GM21528 (cell line): ENCODE data around the gene LYPD5.
"Not testable (repeated sequence)": the region's sequence is repeated elsewhere in the genome, so short reads cannot be mapped to it uniquely, and the experiment has no call there.

Experiments used
- ATAC-seq: cut with Tn5 transposase; IDR thresholded peaks from one replicate; pipeline ENCODE4 v1.9.1; 2021; ENCODE audit warnings: mild to moderate bottlenecking, moderate library complexity; ENCODE audit not compliant: unreplicated experiment, low FRiP score

Gene LYPD5

GRCh38 chr19:43806848-43807247, 4.6 kb upstream of the LYPD5 start:
- ATAC-seq = no peak

GRCh38 chr19:43806401-43806800, 4.2 kb upstream of the LYPD5 start:
- not testable (repeated sequence) for ATAC-seq

GRCh38 chr19:43804432-43804831, 2.2 kb upstream of the LYPD5 start:
- ATAC-seq = no peak

- no peak for ATAC-seq
Measured at GRCh38 chr19:43799502-43800142, 2.6 kb downstream of the LYPD5 start.

GRCh38 chr19:43798546-43799409, 3.5 kb downstream of the LYPD5 start:
- ATAC-seq = no peak

GRCh38 chr19:43798026-43798545, 4.2 kb downstream of the LYPD5 start:
- no peak for ATAC-seq

GRCh38 chr19:43797556-43797955, 4.7 kb downstream of the LYPD5 start:
- no peak for ATAC-seq

GRCh38 chr19:43797118-43797517, 5.1 kb downstream of the LYPD5 start:
- no peak for ATAC-seq

- no peak for ATAC-seq
Measured at GRCh38 chr19:43790587-43790986, 11.7 kb downstream of the LYPD5 start.

GRCh38 chr19:43789029-43789428, 13.2 kb downstream of the LYPD5 start:
- no peak for ATAC-seq

GRCh38 chr19:43786665-43787064, 15.6 kb downstream of the LYPD5 start:
- ATAC-seq = no peak

GRCh38 chr19:43784981-43785808, 17.1 kb downstream of the LYPD5 start:
- peak; percentile 54 for ATAC-seq

GRCh38 chr19:43784241-43784980, 17.8 kb downstream of the LYPD5 start:
- no peak for ATAC-seq

- no peak for ATAC-seq
Measured at GRCh38 chr19:43783636-43784035, 18.6 kb downstream of the LYPD5 start.

- ATAC-seq = no peak
Measured at GRCh38 chr19:43782689-43783231, 19.5 kb downstream of the LYPD5 start.

GRCh38 chr19:43782311-43782660, 20.0 kb downstream of the LYPD5 start:
- ATAC-seq = no peak

- no peak for ATAC-seq
Measured at GRCh38 chr19:43781630-43782310, 20.5 kb downstream of the LYPD5 start.

- ATAC-seq = peak; percentile 35
Measured at GRCh38 chr19:43780706-43781525, 21.3 kb downstream of the LYPD5 start, which contains the start of gene KCNN4. KCNN4 (minus strand) TSS chr19:43780973; CDS start chr19:43780861, 112 bp downstream.
